B cell (primary cell): ENCODE results near the gene ARHGAP23.

Experiments
- CTCF ChIP-seq: fragments of 200-600 bp; IDR thresholded peaks from one replicate; pipeline ENCODE4 v1.8.0; 2022; ENCODE audit warnings: antibody characterized with exemption, mild to moderate bottlenecking
- EZH2 ChIP-seq: IDR thresholded peaks from 2 replicates; pipeline ENCODE4 v1.6.1; 2012; ENCODE audit warnings: borderline replicate concordance, low read depth, mild to moderate bottlenecking, moderate library complexity, low read length; ENCODE audit not compliant: insufficient read depth, poor library complexity, severe bottlenecking

DNA sequence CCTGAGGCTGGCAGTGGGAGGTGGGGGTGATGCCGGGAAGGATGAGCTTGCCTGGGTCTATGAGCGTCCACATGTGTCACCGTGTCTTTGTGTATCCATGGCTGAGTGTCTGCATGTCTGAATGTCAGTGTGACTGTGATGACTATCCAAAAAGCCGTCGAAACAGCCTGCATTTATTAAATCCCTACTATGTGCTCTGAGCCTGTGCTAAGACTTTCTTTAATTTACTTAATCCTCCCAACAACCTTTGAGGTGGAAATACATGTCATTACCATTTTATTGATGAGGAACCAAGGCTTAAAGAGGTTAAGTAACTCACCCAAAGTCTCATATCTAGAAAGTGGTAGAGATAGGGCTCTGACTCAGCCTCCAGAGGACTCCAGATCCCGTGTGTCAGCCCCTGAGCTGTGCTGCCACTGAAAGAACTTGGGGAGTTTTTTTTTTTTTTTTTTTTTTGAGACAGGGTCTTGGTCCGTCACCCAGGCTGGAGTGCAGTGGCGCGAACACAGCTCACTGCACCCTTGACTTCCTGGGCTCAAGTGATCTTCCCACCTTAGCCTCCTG is 20.0 kb downstream of the ARHGAP23 start:
- TF ChIP-seq CTCF (no peak), EZH2 (no peak)
